Muscle of leg (tissue), 11 donors: ENCODE data around the gene CDH4. TPM values are rescaled to one million over a fixed set of nuclear protein-coding genes. Genes with fewer than 3 reads are reported as not detected.
A peak's percentile ranks its signal among the peaks of the same experiment; 100 is the strongest.

Source experiments
- DNase-seq: peaks from one replicate; pipeline ENCODE4 v3.0.0; 2013
- H3K27ac ChIP-seq: one replicate; pipeline ENCODE4 v1.5.1; 2013; ENCODE audit warnings: mild to moderate bottlenecking, low read length, control low read depth
- H3K27me3 ChIP-seq: one replicate; pipeline ENCODE4 v1.6.1; 2013; ENCODE audit warnings: low read length; ENCODE audit not compliant: control insufficient read depth, insufficient read depth
- H3K36me3 ChIP-seq: one replicate; pipeline ENCODE4 v1.6.1; 2013; ENCODE audit warnings: low read length; ENCODE audit not compliant: control insufficient read depth, insufficient read depth
- H3K4me1 ChIP-seq: one replicate; pipeline ENCODE4 v1.6.1; 2013; ENCODE audit warnings: low read length; ENCODE audit not compliant: control insufficient read depth, insufficient read depth
- H3K4me3 ChIP-seq: one replicate; pipeline ENCODE4 v1.5.1; 2013; ENCODE audit warnings: low read length, control low read depth
- H3K9me3 ChIP-seq: replicated peaks from 2 replicates; pipeline ENCODE4 v1.6.1; 2013; ENCODE audit warnings: low read depth, low read length; ENCODE audit not compliant: control insufficient read depth
- WGBS: methylation state at CpG from one replicate; pipeline ENCODE4 v1.1.5; 2013; ENCODE audit warnings: missing lambda C conversion rate; ENCODE audit not compliant: insufficient coverage; 5-methylcytosine and 5-hydroxymethylcytosine counted together
- polyA plus RNA-seq, 8 donors: library from polyadenylated mRNA; unstranded; fragments of 120-200 nt; gene quantifications; one replicate each; pipeline versions ENCODE4 v1.2.1 to v1.2.3, GENCODE V29; 2013; ENCODE audit warnings: inconsistent platforms in 1 of 8, low replicate concordance in 1 of 8; ENCODE audit not compliant: insufficient read length in 8 of 8, insufficient read depth in 1 of 8
- total RNA-seq: library from RNA; stranded (reverse); fragments of 120-200 nt; gene quantifications from one replicate; pipeline ENCODE4 v1.2.4, GENCODE V29; 2013

Gene CDH4
- total and polyA plus RNA-seq, 9 donors, result 0.66 to 1.4 (median 1.2) TPM

- H3K27ac ChIP-seq, result no peak overlapping the region
- DNase-seq, result no peak
- peaks cover 34% of the 10 kb centered on the region for H3K4me1 ChIP-seq
- no peak overlapping the region for H3K4me3 ChIP-seq
- 71% methylated on average over 25 of the region's 27 CpGs for WGBS
- H3K9me3 ChIP-seq, result no peaks in the 10 kb centered on the region
- peaks cover 22% of the 10 kb centered on the region for H3K27me3 ChIP-seq
- H3K36me3 ChIP-seq, result no peaks in the 10 kb centered on the region
Measured at GRCh38 chr20:61627791-61628415, 375.8 kb downstream of the CDH4 start.

- H3K27ac ChIP-seq, result no peak overlapping the region
- DNase-seq, result peak; percentile 36
- H3K4me3 ChIP-seq, result no peak overlapping the region
- peaks cover 22% of the 10 kb centered on the region for H3K27me3 ChIP-seq
- H3K9me3 ChIP-seq, result no peaks in the 10 kb centered on the region
- H3K4me1 ChIP-seq, result peaks cover 34% of the 10 kb centered on the region
- WGBS, result 46% methylated on average over 10 of the region's 10 CpGs
- no peaks in the 10 kb centered on the region for H3K36me3 ChIP-seq
Measured at GRCh38 chr20:61628480-61628879, 376.4 kb downstream of the CDH4 start.

- peaks cover 22% of the 10 kb centered on the region for H3K27me3 ChIP-seq
- H3K36me3 ChIP-seq, result no peaks in the 10 kb centered on the region
Measured at GRCh38 chr20:61628901-61629601, 377.0 kb downstream of the CDH4 start.

GRCh38 chr20:61629602-61630390, 377.7 kb downstream of the CDH4 start:
- peak; percentile 46 for DNase-seq
- H3K4me3 ChIP-seq, result no peak overlapping the region
- H3K9me3 ChIP-seq, result no peaks in the 10 kb centered on the region
- no peak overlapping the region for H3K27ac ChIP-seq
- no peaks in the 10 kb centered on the region for H3K36me3 ChIP-seq
- peaks cover 22% of the 10 kb centered on the region for H3K27me3 ChIP-seq
- H3K4me1 ChIP-seq, result peaks cover 34% of the 10 kb centered on the region
- WGBS, result 45% methylated on average over 25 of the region's 25 CpGs

More at GRCh38 chr20:61628901-61629601, 377.0 kb downstream of the CDH4 start:
- Histone ChIP-seq H3K4me1 (peaks cover 34% of the 10 kb centered on the region), H3K9me3 (no peaks in the 10 kb centered on the region), H3K4me3 (no peak overlapping the region), H3K27ac (peak overlapping the region; percentile 3)
- peak; percentile 60 for DNase-seq
- WGBS, result 15% methylated on average over 14 of the region's 17 CpGs

- Histone ChIP-seq H3K9me3 (no peaks in the 10 kb centered on the region), H3K4me1 (peaks cover 34% of the 10 kb centered on the region), H3K36me3 (no peaks in the 10 kb centered on the region), H3K27ac (no peak overlapping the region), H3K4me3 (no peak overlapping the region), H3K27me3 (peaks cover 22% of the 10 kb centered on the region)
- DNase-seq, result no peak
- WGBS, result 83% methylated on average over 2 of the region's 5 CpGs
Measured at GRCh38 chr20:61630391-61630650, 378.3 kb downstream of the CDH4 start.

GRCh38 chr20:61630816-61631215, 378.8 kb downstream of the CDH4 start:
- H3K9me3 ChIP-seq, result no peaks in the 10 kb centered on the region
- 79% methylated on average over 10 of the region's 10 CpGs for WGBS
- no peaks in the 10 kb centered on the region for H3K36me3 ChIP-seq
- H3K4me3 ChIP-seq, result no peak overlapping the region
- H3K27me3 ChIP-seq, result peaks cover 22% of the 10 kb centered on the region
- H3K4me1 ChIP-seq, result peaks cover 34% of the 10 kb centered on the region
- DNase-seq, result no peak
- H3K27ac ChIP-seq, result no peak overlapping the region

GRCh38 chr20:61631751-61632150, 379.7 kb downstream of the CDH4 start:
- H3K9me3 ChIP-seq, result no peaks in the 10 kb centered on the region
- H3K4me1 ChIP-seq, result peaks cover 34% of the 10 kb centered on the region
- WGBS, result 75% methylated on average over 17 of the region's 17 CpGs
- H3K27me3 ChIP-seq, result peaks cover 23% of the 10 kb centered on the region
- H3K4me3 ChIP-seq, result no peak overlapping the region
- DNase-seq, result no peak
- no peaks in the 10 kb centered on the region for H3K36me3 ChIP-seq
- no peak overlapping the region for H3K27ac ChIP-seq

GRCh38 chr20:61633004-61633403, 380.9 kb downstream of the CDH4 start:
- peaks cover 27% of the 10 kb centered on the region for H3K4me1 ChIP-seq
- H3K4me3 ChIP-seq, result no peak overlapping the region
- peaks cover 27% of the 10 kb centered on the region for H3K27me3 ChIP-seq
- DNase-seq, result no peak
- no peaks in the 10 kb centered on the region for H3K9me3 ChIP-seq
- WGBS, result 90% methylated on average over 1 of the region's 1 CpG
- no peak overlapping the region for H3K27ac ChIP-seq
- H3K36me3 ChIP-seq, result no peaks in the 10 kb centered on the region

GRCh38 chr20:61634376-61635145, 382.5 kb downstream of the CDH4 start:
- WGBS, result 85% methylated on average over 21 of the region's 28 CpGs
- peaks cover 11% of the 10 kb centered on the region for H3K4me1 ChIP-seq
- no peak overlapping the region for H3K27ac ChIP-seq
- no peak overlapping the region for H3K4me3 ChIP-seq
- H3K27me3 ChIP-seq, result peaks cover 27% of the 10 kb centered on the region
- DNase-seq, result no peak
- H3K9me3 ChIP-seq, result no peaks in the 10 kb centered on the region
- H3K36me3 ChIP-seq, result no peaks in the 10 kb centered on the region
